MCF 10A (cell line): ENCODE measurements around the gene APBA2. TPM values are rescaled to one million over a fixed set of nuclear protein-coding genes. Genes with fewer than 3 reads are reported as not detected.

Experiments
- BruUV-seq: library from RNA; stranded (reverse); fragments of 400-500 nt; replicated peaks from 2 replicates; lab custom pipeline; 2021; lab: Mats Ljungman, UMichigan
- CTCF ChIA-PET: fragments of 300-600 bp; sonication (Branson Sonifier 250); formaldehyde crosslinking; extraction: SDS; loops from one replicate; lab custom pipeline; 2021; ENCODE audit warnings: antibody characterized with exemption, inconsistent platforms; lab: Yijun Ruan, JAX
- POLR2A ChIA-PET: fragments of 300-600, 350-650 bp; sonication (Branson Sonifier 250); formaldehyde crosslinking; extraction: SDS; loops from one replicate; lab custom pipeline; 2020; ENCODE audit warnings: antibody characterized with exemption, inconsistent platforms; lab: Yijun Ruan, JAX
- DNase-seq: peaks from one replicate; pipeline ENCODE4 v3.0.0-alpha.2; 2018; ENCODE audit not compliant: unreplicated experiment
- H3K27ac Mint-ChIP-seq: one replicate; pipeline ENCODE4 v1.8.0; 2022; ENCODE audit warnings: mild to moderate bottlenecking, low read depth, mixed read lengths; ENCODE audit not compliant: unreplicated experiment
- H3K27me3 Mint-ChIP-seq: one replicate; pipeline ENCODE4 v1.8.0; 2022; ENCODE audit warnings: mixed read lengths; ENCODE audit not compliant: insufficient read depth, unreplicated experiment
- H3K36me3 Mint-ChIP-seq: one replicate; pipeline ENCODE4 v1.8.0; 2022; ENCODE audit warnings: mild to moderate bottlenecking, moderate library complexity, mixed read lengths; ENCODE audit not compliant: insufficient read depth, unreplicated experiment
- H3K4me1 Mint-ChIP-seq: one replicate; pipeline ENCODE4 v1.8.0; 2022; ENCODE audit warnings: mixed read lengths; ENCODE audit not compliant: insufficient read depth, unreplicated experiment
- H3K4me3 Mint-ChIP-seq: one replicate; pipeline ENCODE4 v1.8.0; 2022; ENCODE audit warnings: mild to moderate bottlenecking, moderate library complexity, mixed read lengths; ENCODE audit not compliant: unreplicated experiment
- H3K9me3 Mint-ChIP-seq: one replicate; pipeline ENCODE4 v1.8.0; 2022; ENCODE audit warnings: mixed read lengths; ENCODE audit not compliant: unreplicated experiment
- CTCF ChIP-seq: fragments of 200-600 bp; IDR thresholded peaks from one replicate; pipeline ENCODE4 v1.8.0; 2022; ENCODE audit warnings: antibody characterized with exemption, mild to moderate bottlenecking; ENCODE audit not compliant: unreplicated experiment
- intact Hi-C: fragments of 100-400 bp; cut with micrococcal nuclease; formaldehyde crosslinking; loops from 2 replicates; pipeline ENCODE4 v1.14.1; 2022
- total RNA-seq: library from RNA; stranded (reverse); gene quantifications from 2 replicates; pipeline ENCODE4 v1.2.3, GENCODE V29; 2022

APBA2 gene
- total RNA-seq, 1 experiment from 2014 or later, result not detected

- CTCF ChIA-PET, result interaction anchor here (0.6 to 1.0 kb wide), 2 partner anchors 12 to 38 kb away, joined by 3 to 5 read pairs; no protein-coding TSS in a partner anchor
- POLR2A ChIA-PET, result interaction anchor here (0.6 kb wide), 1 partner anchor 895 kb away, joined by 3 read pairs; no protein-coding TSS in a partner anchor
- TF ChIP-seq CTCF, result no peak
- Mint-ChIP-seq H3K4me1 (no peaks in the 10 kb centered on the region), H3K27ac (no peak overlapping the region), H3K36me3 (no peaks in the 10 kb centered on the region), H3K9me3 (peaks cover 15% of the 10 kb centered on the region), H3K27me3 (no peaks in the 10 kb centered on the region), H3K4me3 (no peak overlapping the region)
- no TSS peak for BruUV-seq
- intact Hi-C loops, result no loop called here
- no peak for DNase-seq
Measured at GRCh38 chr15:29087521-29088285, 201.9 kb downstream of the APBA2 start.

GRCh38 chr15:29088666-29089065, 202.9 kb downstream of the APBA2 start:
- intact Hi-C loops, result no loop called here
- no peaks in the 10 kb centered on the region for H3K4me1 Mint-ChIP-seq
- POLR2A ChIA-PET, result no interaction called here
- no TSS peak for BruUV-seq
- H3K36me3 Mint-ChIP-seq, result no peaks in the 10 kb centered on the region
- CTCF ChIA-PET, result interaction anchor here (0.7 to 1.8 kb wide), 3 partner anchors 10 to 37 kb away, joined by 3 to 6 read pairs (median 3); no protein-coding TSS in a partner anchor
- no peak for TF ChIP-seq CTCF
- peaks cover 15% of the 10 kb centered on the region for H3K9me3 Mint-ChIP-seq
- no peak overlapping the region for H3K4me3 Mint-ChIP-seq
- no peaks in the 10 kb centered on the region for H3K27me3 Mint-ChIP-seq
- H3K27ac Mint-ChIP-seq, result no peak overlapping the region
- no peak for DNase-seq

GRCh38 chr15:29089731-29090616, 204.2 kb downstream of the APBA2 start:
- H3K4me1 Mint-ChIP-seq, result no peaks in the 10 kb centered on the region
- no peak overlapping the region for H3K27ac Mint-ChIP-seq
- intact Hi-C loops, result loop anchor here (1.0 kb wide), 1 partner anchor 92 kb away; no protein-coding TSS in a partner anchor
- no peaks in the 10 kb centered on the region for H3K27me3 Mint-ChIP-seq
- no peak overlapping the region for H3K4me3 Mint-ChIP-seq
- DNase-seq, result no peak
- H3K9me3 Mint-ChIP-seq, result peaks cover 8% of the 10 kb centered on the region
- ChIA-PET POLR2A (interaction anchor here (0.7 kb wide), 1 partner anchor 72 kb away, joined by 3 read pairs; no protein-coding TSS in a partner anchor), CTCF (interaction anchor here (0.5 to 2.4 kb wide), 14 partner anchors 8 to 462 kb away, joined by 3 to 20 read pairs (median 4); no protein-coding TSS in a partner anchor)
- TF ChIP-seq CTCF, result no peak
- H3K36me3 Mint-ChIP-seq, result no peaks in the 10 kb centered on the region
- no TSS peak for BruUV-seq
